Endothelial cell of umbilical vein (primary cell): ENCODE results near the gene NFYA. TPM values are rescaled to one million over a fixed set of nuclear protein-coding genes. Genes with fewer than 3 reads are reported as not detected.

ENCODE experiments used
- BruUV-seq: library from RNA; stranded (reverse); fragments of 400-500 nt; replicated peaks from 2 replicates; lab custom pipeline; 2021; lab: Mats Ljungman, UMichigan
- CTCF ChIA-PET: fragments of 300-600, 350-600 bp; sonication (Branson Sonifier 250); formaldehyde crosslinking; loops from one replicate; lab custom pipeline; 2021; ENCODE audit warnings: antibody characterized with exemption, inconsistent platforms; lab: Charles Lee
- POLR2A ChIA-PET: fragments of 300-600, 350-600 bp; sonication (Branson Sonifier 250); formaldehyde crosslinking; loops from one replicate; lab custom pipeline; 2021; ENCODE audit warnings: antibody characterized with exemption, inconsistent platforms; lab: Charles Lee
- DNase-seq: peaks from one replicate; pipeline ENCODE4 v3.0.0-alpha.2; 2011; ENCODE audit warnings: low read depth, low spot score
- FAIRE-seq: peaks from 2 replicates; lab custom pipeline; 2011; peaks lifted over from hg19 to GRCh38; lab: Jason Lieb, UNC
- H2AFZ ChIP-seq: 2 replicates; pipeline ENCODE4 v1.6.0; 2012; ENCODE audit warnings: low read depth, low read length, control low read depth, inconsistent platforms
- H3K27ac ChIP-seq: 2 replicates; pipeline ENCODE4 v1.5.1; 2011; ENCODE audit warnings: low read depth, mild to moderate bottlenecking, control low read depth, low read length, moderate library complexity; ENCODE audit not compliant: insufficient read depth
- H3K27me3 ChIP-seq, 2 experiments: 2 replicates each; pipeline versions ENCODE4 v1.6.0 to v1.6.1; 2011; ENCODE audit warnings: low read length in 2 of 2, mixed read lengths in 1 of 2; ENCODE audit not compliant: control insufficient read depth in 2 of 2, insufficient read depth in 2 of 2
- H3K36me3 ChIP-seq, 2 experiments: 2 replicates in 1 of 2; 3 replicates in 1 of 2; pipeline ENCODE4 v1.5.1; 2011; ENCODE audit warnings: low read length in 2 of 2, mild to moderate bottlenecking in 1 of 2, moderate library complexity in 1 of 2; ENCODE audit not compliant: control insufficient read depth in 2 of 2, insufficient read depth in 2 of 2; ENCODE audit errors: extremely low read depth in 1 of 2
- H3K4me1 ChIP-seq: 3 replicates; pipeline ENCODE4 v1.5.1; 2011; ENCODE audit warnings: mild to moderate bottlenecking, low read length; ENCODE audit not compliant: control insufficient read depth, insufficient read depth; ENCODE audit errors: extremely low read depth
- H3K4me2 ChIP-seq: 2 replicates; pipeline ENCODE4 v1.6.1; 2011; ENCODE audit warnings: low read length, control low read depth, mixed read lengths; ENCODE audit not compliant: insufficient read depth
- H3K4me3 ChIP-seq, 3 experiments: fragments of 200-600 bp in 1 of 3; sonication (generic), shearing (Covaris generic) in 1 of 3; replicated peaks in 1 of 3; 2 replicates each; pipeline ENCODE4 v1.5.1; 2011 to 2016; ENCODE audit warnings: control low read depth in 3 of 3, low read length in 3 of 3, mild to moderate bottlenecking in 2 of 3, inconsistent platforms in 1 of 3, low read depth in 1 of 3, moderate library complexity in 1 of 3; ENCODE audit not compliant: insufficient read depth in 1 of 3
- H3K79me2 ChIP-seq: 2 replicates; pipeline ENCODE4 v1.6.0; 2012; ENCODE audit warnings: low read length, inconsistent platforms; ENCODE audit not compliant: control insufficient read depth, insufficient read depth
- H3K9ac ChIP-seq: replicated peaks from 2 replicates; pipeline ENCODE3; 2011; ENCODE audit warnings: low read length, control low read depth; ENCODE audit not compliant: insufficient read depth; ENCODE audit errors: extremely low read depth
- H3K9me1 ChIP-seq: replicated peaks from 3 replicates; pipeline ENCODE4 v1.6.0; 2011; ENCODE audit warnings: mild to moderate bottlenecking, low read length; ENCODE audit not compliant: control insufficient read depth, insufficient read depth; ENCODE audit errors: extremely low read depth
- H3K9me3 ChIP-seq: replicated peaks from 2 replicates; pipeline ENCODE4 v1.5.1; 2012; ENCODE audit warnings: low read length, inconsistent platforms; ENCODE audit not compliant: control insufficient read depth, insufficient read depth
- H4K20me1 ChIP-seq: replicated peaks from 2 replicates; pipeline ENCODE3; 2011; ENCODE audit warnings: mild to moderate bottlenecking, low read length; ENCODE audit not compliant: control insufficient read depth, insufficient read depth; ENCODE audit errors: extremely low read depth
- EZH2 ChIP-seq: IDR thresholded peaks from 2 replicates; pipeline ENCODE4 v1.6.1; 2012; ENCODE audit warnings: borderline replicate concordance, low read depth, mild to moderate bottlenecking, moderate library complexity, low read length, inconsistent platforms; ENCODE audit not compliant: severe bottlenecking
- FOS ChIP-seq: IDR thresholded peaks from 2 replicates; pipeline ENCODE4 v1.6.1; 2011; ENCODE audit warnings: mild to moderate bottlenecking, low read length, moderate library complexity, borderline replicate concordance; ENCODE audit not compliant: insufficient read depth
- GATA2 ChIP-seq: IDR thresholded peaks from 2 replicates; pipeline ENCODE4 v1.7.0; 2011; ENCODE audit warnings: low read depth, mild to moderate bottlenecking, moderate library complexity, mixed read lengths, low read length; ENCODE audit not compliant: insufficient read length, insufficient read depth
- JUN ChIP-seq: IDR thresholded peaks from 2 replicates; pipeline ENCODE4 v1.6.1; 2011; ENCODE audit warnings: borderline replicate concordance, low read depth; ENCODE audit not compliant: insufficient read length, insufficient read depth
- MAX ChIP-seq: IDR thresholded peaks from 2 replicates; pipeline ENCODE4 v1.6.1; 2011; ENCODE audit not compliant: insufficient read depth, insufficient read length
- MYC ChIP-seq: IDR thresholded peaks from one replicate; pipeline ENCODE4 v1.6.1; 2011; ENCODE audit warnings: mild to moderate bottlenecking, low read depth, low read length
- POLR2A ChIP-seq: IDR thresholded peaks from 2 replicates; pipeline ENCODE4 v1.6.1; 2012; ENCODE audit warnings: low read depth, mild to moderate bottlenecking, control low read depth, low read length
- POLR2AphosphoS5 ChIP-seq: IDR thresholded peaks from 2 replicates; pipeline ENCODE4 v1.6.1; 2012; ENCODE audit warnings: low read depth, mild to moderate bottlenecking, control low read depth, low read length, moderate library complexity; ENCODE audit not compliant: insufficient read depth
- dilution Hi-C: fragments of 300-500 bp; cut with MboI; formaldehyde crosslinking; loops from one replicate; pipeline ENCODE4 v1.15.0; 2019; ENCODE audit warnings: low sequenced_read_pairs; ENCODE audit not compliant: extremely low pct_ligation_motif_present
- intact Hi-C: fragments of 100-400 bp; cut with micrococcal nuclease; formaldehyde crosslinking; loops from one replicate; pipeline ENCODE4 v1.10.0; 2022
- polyA plus RNA-seq, 4 experiments: library from polyadenylated mRNA; depleted of rRNA in 3 of 4; stranded (reverse) in 3 of 4; unstranded in 1 of 4; fragments of >200 nt; gene quantifications; 2 replicates each; pipeline versions ENCODE4 v1.2.1 to v1.2.3, GENCODE V29; 2011 to 2012; ENCODE audit warnings: missing spikeins in 1 of 4
- total RNA-seq: library from RNA; stranded (reverse); gene quantifications from 2 replicates; pipeline ENCODE4 v1.2.3, GENCODE V29; 2021
- TF ChIP-seq, protein P1 (sequence below), 2 donors: IDR thresholded peaks; 1 replicate in 1 of 2; 2 replicates in 1 of 2; pipeline ENCODE4 v1.5.1; 2011; ENCODE audit warnings: low read length in 2 of 2, mild to moderate bottlenecking in 2 of 2, moderate library complexity in 2 of 2, control low read depth in 1 of 2, inconsistent platforms in 1 of 2, low read depth in 1 of 2; ENCODE audit not compliant: insufficient read depth in 1 of 2; ENCODE audit errors: extremely low read depth in 1 of 2

The NFYA gene
- total and polyA plus RNA-seq, 2 donors (not counting 3 experiments of a cell fraction or from before 2014, with no cell fraction given), result 13.1 to 29.0 TPM

GRCh38 chr6:41062056-41062455 lies 10.7 kb upstream of the NFYA start:
- dilution Hi-C loops, result no loop called here

More at GRCh38 chr6:41062056-41062455, 10.7 kb upstream of the NFYA start:
- Histone ChIP-seq H3K9me1 (no peaks in the 10 kb centered on the region), H2AFZ (no peak overlapping the region), H3K4me2 (no peak overlapping the region), H3K9ac (no peak overlapping the region), H4K20me1 (no peaks in the 10 kb centered on the region), H3K79me2 (no peaks in the 10 kb centered on the region), H3K4me3 (no peak overlapping the region), H3K9me3 (no peaks in the 10 kb centered on the region), H3K4me1 (peaks cover 5% of the 10 kb centered on the region), H3K27me3 (no peaks in the 10 kb centered on the region), H3K27ac (no peak overlapping the region), H3K36me3 (no peaks in the 10 kb centered on the region)
- ChIA-PET POLR2A (no interaction called here), CTCF (no interaction called here)
- DNase-seq (no peak), FAIRE-seq (no peak)
- BruUV-seq, result no TSS peak
- TF ChIP-seq FOS (no peak), JUN (no peak), POLR2AphosphoS5 (no peak), MAX (no peak), EZH2 (no peak), MYC (no peak), POLR2A (no peak), GATA2 (no peak)
- TF ChIP-seq, protein P1, sequence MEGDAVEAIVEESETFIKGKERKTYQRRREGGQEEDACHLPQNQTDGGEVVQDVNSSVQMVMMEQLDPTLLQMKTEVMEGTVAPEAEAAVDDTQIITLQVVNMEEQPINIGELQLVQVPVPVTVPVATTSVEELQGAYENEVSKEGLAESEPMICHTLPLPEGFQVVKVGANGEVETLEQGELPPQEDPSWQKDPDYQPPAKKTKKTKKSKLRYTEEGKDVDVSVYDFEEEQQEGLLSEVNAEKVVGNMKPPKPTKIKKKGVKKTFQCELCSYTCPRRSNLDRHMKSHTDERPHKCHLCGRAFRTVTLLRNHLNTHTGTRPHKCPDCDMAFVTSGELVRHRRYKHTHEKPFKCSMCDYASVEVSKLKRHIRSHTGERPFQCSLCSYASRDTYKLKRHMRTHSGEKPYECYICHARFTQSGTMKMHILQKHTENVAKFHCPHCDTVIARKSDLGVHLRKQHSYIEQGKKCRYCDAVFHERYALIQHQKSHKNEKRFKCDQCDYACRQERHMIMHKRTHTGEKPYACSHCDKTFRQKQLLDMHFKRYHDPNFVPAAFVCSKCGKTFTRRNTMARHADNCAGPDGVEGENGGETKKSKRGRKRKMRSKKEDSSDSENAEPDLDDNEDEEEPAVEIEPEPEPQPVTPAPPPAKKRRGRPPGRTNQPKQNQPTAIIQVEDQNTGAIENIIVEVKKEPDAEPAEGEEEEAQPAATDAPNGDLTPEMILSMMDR (IDR thresholded peaks at IDR 0.05; ENCODE audit: extremely low read depth in 1 of 2, insufficient read depth in 1 of 2, low read depth in 1 of 2, low read length in 2 of 2), result no peak
- intact Hi-C loops, result no loop called here
